Natural killer cell (primary cell): ENCODE data around the gene SEMA3A. TPM values are rescaled to one million over a fixed set of nuclear protein-coding genes. Genes with fewer than 3 reads are reported as not detected.

Experiments
- ATAC-seq, 3 donors: fragments of 150-1000 bp in 2 of 3; fragments of 200-7000 bp in 1 of 3; cut with Tn5 transposase; 1 replicate in 1 of 3; 2 replicates in 2 of 3; pipeline ENCODE4 v1.10.0; 2021; ENCODE audit warnings: mild to moderate bottlenecking in 2 of 3, moderate library complexity in 2 of 3
- DNase-seq, 2 donors: peaks; one replicate each; pipeline versions ENCODE4 v3.0.0 to v3.0.0-alpha.2; 2013 to 2021; ENCODE audit warnings: mixed read lengths in 1 of 2
- H3K27ac ChIP-seq: one replicate; pipeline ENCODE4 v1.5.1; 2013; ENCODE audit warnings: mild to moderate bottlenecking, low read length
- H3K27me3 ChIP-seq: one replicate; pipeline ENCODE4 v1.6.1; 2013; ENCODE audit warnings: low read length; ENCODE audit not compliant: control insufficient read depth, insufficient read depth
- H3K36me3 ChIP-seq: one replicate; pipeline ENCODE4 v1.6.1; 2013; ENCODE audit warnings: low read length; ENCODE audit not compliant: control insufficient read depth, insufficient read depth
- H3K4me1 ChIP-seq: one replicate; pipeline ENCODE4 v1.6.1; 2013; ENCODE audit warnings: low read length; ENCODE audit not compliant: control insufficient read depth, insufficient read depth
- H3K4me3 ChIP-seq: one replicate; pipeline ENCODE4 v1.5.1; 2013; ENCODE audit warnings: low read length
- H3K9me3 ChIP-seq: one replicate; pipeline ENCODE4 v1.6.1; 2013; ENCODE audit warnings: low read length; ENCODE audit not compliant: control insufficient read depth, insufficient read depth
- H3K27ac Mint-ChIP-seq, 2 donors: one replicate each; pipeline ENCODE4 v1.8.0; 2022; ENCODE audit warnings: mild to moderate bottlenecking in 2 of 2, mixed read lengths in 2 of 2, moderate library complexity in 1 of 2
- H3K27me3 Mint-ChIP-seq, 2 donors: one replicate each; pipeline ENCODE4 v1.8.0; 2022; ENCODE audit warnings: low read depth in 2 of 2, mixed read lengths in 2 of 2
- H3K36me3 Mint-ChIP-seq: one replicate; pipeline ENCODE4 v1.8.0; 2022; ENCODE audit warnings: mixed read lengths
- H3K4me1 Mint-ChIP-seq, 2 donors: one replicate each; pipeline ENCODE4 v1.8.0; 2022; ENCODE audit warnings: mixed read lengths in 2 of 2
- H3K4me3 Mint-ChIP-seq: one replicate; pipeline ENCODE4 v1.8.0; 2022; ENCODE audit warnings: mild to moderate bottlenecking, moderate library complexity, mixed read lengths
- H3K9me3 Mint-ChIP-seq, 2 donors: one replicate each; pipeline ENCODE4 v1.8.0; 2022; ENCODE audit warnings: mixed read lengths in 2 of 2
- CTCF ChIP-seq: fragments of 200-600 bp; IDR thresholded peaks from one replicate; pipeline ENCODE4 v1.8.0; 2022; ENCODE audit warnings: antibody characterized with exemption
- WGBS: methylation state at CpG from one replicate; pipeline ENCODE4 v1.1.7; 2013; ENCODE audit warnings: missing lambda C conversion rate; ENCODE audit not compliant: insufficient coverage; 5-methylcytosine and 5-hydroxymethylcytosine counted together
- intact Hi-C: fragments of 100-400 bp; cut with micrococcal nuclease; formaldehyde crosslinking; loops from one replicate; pipeline ENCODE4 v1.14.2; 2022
- total RNA-seq, 4 donors: library from RNA; stranded (reverse); fragments of 120-200 nt in 1 of 4; gene quantifications; one replicate each; pipeline versions ENCODE4 v1.2.3 to v1.2.4, GENCODE V29; 2013 to 2022

The SEMA3A gene
- total RNA-seq, 3 donors from 2014 or later (not counting 1 experiment from before 2014, with no cell fraction given): 0.13 to 0.21 TPM; not detected in 1

GRCh38 chr7:84104826-84105225 is 89.8 kb downstream of the SEMA3A start:
- no peaks in the 10 kb centered on the region for H3K4me1 ChIP-seq
- H3K27ac ChIP-seq: no peak overlapping the region
- peaks cover 7% of the 10 kb centered on the region for H3K36me3 Mint-ChIP-seq
- DNase-seq (no peak), ATAC-seq (no peak)
- H3K9me3 Mint-ChIP-seq: peaks cover 0 to 7% of the 10 kb centered on the region in 2 donors
- TF ChIP-seq CTCF: no peak
- no peaks in the 10 kb centered on the region for H3K27me3 Mint-ChIP-seq
- WGBS: 72% methylated on average over 1 of the region's 3 CpGs
- H3K9me3 ChIP-seq: no peaks in the 10 kb centered on the region
- intact Hi-C loops: no loop called here
- H3K36me3 ChIP-seq: no peaks in the 10 kb centered on the region
- H3K4me1 Mint-ChIP-seq: no peaks in the 10 kb centered on the region
- H3K27me3 ChIP-seq: no peaks in the 10 kb centered on the region
- no peak overlapping the region for H3K4me3 Mint-ChIP-seq
- no peak overlapping the region for H3K27ac Mint-ChIP-seq
- H3K4me3 ChIP-seq: no peak overlapping the region

- Mint-ChIP-seq H3K27me3 (no peaks in the 10 kb centered on the region), H3K27ac (no peak overlapping the region), H3K4me3 (no peak overlapping the region), H3K9me3 (peaks cover 0 to 7% of the 10 kb centered on the region in 2 donors), H3K36me3 (peaks cover 2% of the 10 kb centered on the region), H3K4me1 (no peaks in the 10 kb centered on the region)
- WGBS: no CpG with 5 or more reads among the region's 1 CpG
- TF ChIP-seq CTCF: no peak
- no peaks in the 10 kb centered on the region for H3K4me1 ChIP-seq
- ATAC-seq: no peak
- intact Hi-C loops: no loop called here
- no peak for DNase-seq
- H3K27ac ChIP-seq: no peak overlapping the region
- no peaks in the 10 kb centered on the region for H3K9me3 ChIP-seq
- no peak overlapping the region for H3K4me3 ChIP-seq
- H3K27me3 ChIP-seq: no peaks in the 10 kb centered on the region
- H3K36me3 ChIP-seq: no peaks in the 10 kb centered on the region
These were observed 92.4 kb downstream of the SEMA3A start for GRCh38 chr7:84102213-84102612.

GRCh38 chr7:84100866-84101265 is 93.7 kb downstream of the SEMA3A start:
- no peaks in the 10 kb centered on the region for H3K27me3 Mint-ChIP-seq
- intact Hi-C loops: no loop called here
- no peaks in the 10 kb centered on the region for H3K4me1 ChIP-seq
- no peak overlapping the region for H3K27ac Mint-ChIP-seq
- no peak for ATAC-seq
- no peaks in the 10 kb centered on the region for H3K36me3 ChIP-seq
- H3K4me3 Mint-ChIP-seq: no peak overlapping the region
- no peaks in the 10 kb centered on the region for H3K4me1 Mint-ChIP-seq
- H3K9me3 ChIP-seq: no peaks in the 10 kb centered on the region
- WGBS: 100% methylated on average over 1 of the region's 1 CpG
- H3K27ac ChIP-seq: no peak overlapping the region
- H3K27me3 ChIP-seq: no peaks in the 10 kb centered on the region
- peaks cover 0 to 7% of the 10 kb centered on the region in 2 donors for H3K9me3 Mint-ChIP-seq
- no peaks in the 10 kb centered on the region for H3K36me3 Mint-ChIP-seq
- no peak overlapping the region for H3K4me3 ChIP-seq
- no peak for TF ChIP-seq CTCF
- DNase-seq: no peak

- H3K4me1 Mint-ChIP-seq: peaks cover 18 to 26% of the 10 kb centered on the region in 2 donors
- H3K27ac Mint-ChIP-seq: no peak overlapping the region
- H3K4me1 ChIP-seq: no peaks in the 10 kb centered on the region
- H3K4me3 ChIP-seq: no peak overlapping the region
- TF ChIP-seq CTCF: no peak
- no CpG with 5 or more reads among the region's 2 CpGs for WGBS
- no peak for DNase-seq
- H3K27me3 ChIP-seq: no peaks in the 10 kb centered on the region
- no peak overlapping the region for H3K4me3 Mint-ChIP-seq
- no peak overlapping the region for H3K27ac ChIP-seq
- no peaks in the 10 kb centered on the region for H3K27me3 Mint-ChIP-seq
- ATAC-seq: no peak
- H3K9me3 ChIP-seq: no peaks in the 10 kb centered on the region
- no peaks in the 10 kb centered on the region for H3K36me3 Mint-ChIP-seq
- intact Hi-C loops: no loop called here
- no peaks in the 10 kb centered on the region for H3K36me3 ChIP-seq
- H3K9me3 Mint-ChIP-seq: peaks cover 0 to 5% of the 10 kb centered on the region in 2 donors
These were observed 98.6 kb downstream of the SEMA3A start for GRCh38 chr7:84095971-84096370.
